ENCODE results near the gene AVP. TPM values are rescaled to one million over a fixed set of nuclear protein-coding genes. Genes with fewer than 3 reads are reported as not detected.
A peak's percentile ranks its signal among the peaks of the same experiment; 100 is the strongest.

Gene AVP
- total and polyA plus RNA-seq, 2 of the 13 experiments (the other 11 are each of a cell fraction or from before 2014, with no cell fraction given): 0.12 TPM; not detected in 1

- TF ChIP-seq AHDC1 (CRISPR knock-in tag; IDR thresholded peaks at IDR 0.05; ENCODE audit: borderline replicate concordance): 0 out of 2 replicates have a peak, but pooled peaks have one; percentile 32
- TF ChIP-seq MYNN (CRISPR knock-in tag; IDR thresholded peaks at IDR 0.05; ENCODE audit: low read depth): no peak
- TF ChIP-seq ZFP91 (CRISPR knock-in tag; IDR thresholded peaks at IDR 0.05; ENCODE audit: borderline replicate concordance): peak; percentile 72
- TF ChIP-seq ZNF337 (CRISPR knock-in tag; IDR thresholded peaks at IDR 0.05; ENCODE audit: borderline replicate concordance, low read depth): peak; percentile 47; the same call in 1 of the 2 replicates
- peak; percentile 80 for TF ChIP-seq SMAD1 (CRISPR knock-in tag; IDR thresholded peaks at IDR 0.05; ENCODE audit: borderline replicate concordance, low read depth)
- no peak for TF ChIP-seq STAT5B (CRISPR knock-in tag; IDR thresholded peaks at IDR 0.05)
- no peak for TF ChIP-seq ZNF207 (IDR thresholded peaks at IDR 0.05; ENCODE audit: borderline replicate concordance)
- TF ChIP-seq SIX4 (CRISPR knock-in tag; IDR thresholded peaks at IDR 0.05): peak; percentile 66; the same call in 1 of the 2 replicates
- TF ChIP-seq GTF2F1 (IDR thresholded peaks at IDR 0.05; ENCODE audit: low read length): no peak
- TF ChIP-seq DPF2 (CRISPR knock-in tag; IDR thresholded peaks at IDR 0.05; ENCODE audit: borderline replicate concordance, low read depth): peak; percentile 80; the same call in 1 of the 2 replicates
- peak; percentile 53; the same call in 1 of the 2 replicates for TF ChIP-seq GATAD1 (CRISPR knock-in tag; IDR thresholded peaks at IDR 0.05)
- peak; percentile 54; the same call in 1 of the 2 replicates for TF ChIP-seq ZNF160 (CRISPR knock-in tag; IDR thresholded peaks at IDR 0.05)
- TF ChIP-seq ZNF205 (CRISPR knock-in tag; IDR thresholded peaks at IDR 0.05): peak; percentile 85; the same call in 1 of the 2 replicates
- TF ChIP-seq, protein P1, sequence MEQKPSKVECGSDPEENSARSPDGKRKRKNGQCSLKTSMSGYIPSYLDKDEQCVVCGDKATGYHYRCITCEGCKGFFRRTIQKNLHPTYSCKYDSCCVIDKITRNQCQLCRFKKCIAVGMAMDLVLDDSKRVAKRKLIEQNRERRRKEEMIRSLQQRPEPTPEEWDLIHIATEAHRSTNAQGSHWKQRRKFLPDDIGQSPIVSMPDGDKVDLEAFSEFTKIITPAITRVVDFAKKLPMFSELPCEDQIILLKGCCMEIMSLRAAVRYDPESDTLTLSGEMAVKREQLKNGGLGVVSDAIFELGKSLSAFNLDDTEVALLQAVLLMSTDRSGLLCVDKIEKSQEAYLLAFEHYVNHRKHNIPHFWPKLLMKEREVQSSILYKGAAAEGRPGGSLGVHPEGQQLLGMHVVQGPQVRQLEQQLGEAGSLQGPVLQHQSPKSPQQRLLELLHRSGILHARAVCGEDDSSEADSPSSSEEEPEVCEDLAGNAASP (CRISPR knock-in tag; IDR thresholded peaks at IDR 0.05; ENCODE audit: borderline replicate concordance): peak; percentile 74; the same call in 1 of the 2 replicates
- TF ChIP-seq, protein P2, sequence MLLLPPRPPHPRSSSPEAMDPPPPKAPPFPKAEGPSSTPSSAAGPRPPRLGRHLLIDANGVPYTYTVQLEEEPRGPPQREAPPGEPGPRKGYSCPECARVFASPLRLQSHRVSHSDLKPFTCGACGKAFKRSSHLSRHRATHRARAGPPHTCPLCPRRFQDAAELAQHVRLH (CRISPR knock-in tag; IDR thresholded peaks at IDR 0.05; ENCODE audit: borderline replicate concordance, low read depth): 0 out of 2 replicates have a peak, but pooled peaks have one; percentile 21
- TF ChIP-seq, protein P3, sequence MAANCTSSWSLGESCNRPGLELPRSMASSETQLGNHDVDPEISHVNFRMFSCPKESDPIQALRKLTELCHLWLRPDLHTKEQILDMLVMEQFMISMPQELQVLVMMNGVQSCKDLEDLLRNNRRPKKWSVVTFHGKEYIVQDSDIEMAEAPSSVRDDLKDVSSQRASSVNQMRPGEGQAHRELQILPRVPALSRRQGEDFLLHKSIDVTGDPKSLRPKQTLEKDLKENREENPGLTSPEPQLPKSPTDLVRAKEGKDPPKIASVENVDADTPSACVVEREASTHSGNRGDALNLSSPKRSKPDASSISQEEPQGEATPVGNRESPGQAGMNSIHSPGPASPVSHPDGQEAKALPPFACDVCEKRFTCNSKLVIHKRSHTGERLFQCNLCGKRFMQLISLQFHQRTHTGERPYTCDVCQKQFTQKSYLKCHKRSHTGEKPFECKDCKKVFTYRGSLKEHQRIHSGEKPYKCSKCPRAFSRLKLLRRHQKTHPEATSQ (CRISPR knock-in tag; IDR thresholded peaks at IDR 0.05; ENCODE audit: borderline replicate concordance): peak; percentile 60; the same call in 1 of the 2 replicates
- no peak for TF ChIP-seq ZNF674 (CRISPR knock-in tag; IDR thresholded peaks at IDR 0.05; ENCODE audit: low read depth)
Observed at GRCh38 chr20:3106658-3107463, 22.3 kb upstream of the AVP start (continued).

All from HepG2 (cell line).